GM19023 (cell line): ENCODE data around the gene CADM1.

Source experiments
- ATAC-seq: cut with Tn5 transposase; IDR thresholded peaks from one replicate; pipeline ENCODE4 v1.9.1; 2021; ENCODE audit warnings: mild to moderate bottlenecking, moderate library complexity; ENCODE audit not compliant: unreplicated experiment

Gene CADM1

DNA sequence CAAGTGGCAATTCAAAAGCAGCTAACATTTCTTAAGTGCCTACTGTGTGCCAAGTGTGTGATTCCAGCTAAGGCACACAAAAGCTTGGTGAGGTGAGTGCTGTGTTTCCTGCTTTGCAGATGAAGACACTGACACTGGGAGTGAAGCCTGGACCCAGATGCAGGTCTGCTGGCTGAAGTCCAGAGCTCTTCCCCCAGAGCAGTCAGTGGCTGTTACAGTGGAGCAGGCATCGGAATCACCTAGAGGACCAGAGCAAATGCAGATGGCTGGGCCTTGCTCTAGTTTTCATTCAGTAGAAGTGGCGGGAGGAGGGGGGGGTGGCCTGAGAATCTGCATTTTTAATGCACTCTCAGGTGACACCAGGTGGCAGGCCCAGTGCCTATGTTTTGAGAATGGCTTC is 342.3 kb downstream of the CADM1 start:
- ATAC-seq: no peak

DNA sequence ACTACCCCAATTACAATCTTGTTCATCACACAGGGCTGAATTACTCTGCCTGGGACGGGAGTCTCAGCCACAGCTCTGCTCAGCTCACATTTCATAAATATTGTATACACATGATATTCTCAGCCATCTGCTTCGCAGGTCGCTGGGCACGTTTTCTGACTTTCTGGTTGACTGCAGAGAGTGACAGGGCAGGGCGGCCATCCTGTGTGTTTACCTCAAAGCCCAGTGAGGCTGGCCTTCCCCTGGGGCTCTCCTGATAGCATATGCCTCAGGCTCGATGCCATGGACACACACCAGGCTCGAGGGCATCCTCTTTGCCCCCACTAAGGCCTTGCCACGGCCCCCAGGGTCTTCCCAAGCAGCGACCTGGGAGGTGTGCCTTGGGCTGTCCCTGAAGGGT is 345.0 kb downstream of the CADM1 start:
- ATAC-seq: no peak

DNA sequence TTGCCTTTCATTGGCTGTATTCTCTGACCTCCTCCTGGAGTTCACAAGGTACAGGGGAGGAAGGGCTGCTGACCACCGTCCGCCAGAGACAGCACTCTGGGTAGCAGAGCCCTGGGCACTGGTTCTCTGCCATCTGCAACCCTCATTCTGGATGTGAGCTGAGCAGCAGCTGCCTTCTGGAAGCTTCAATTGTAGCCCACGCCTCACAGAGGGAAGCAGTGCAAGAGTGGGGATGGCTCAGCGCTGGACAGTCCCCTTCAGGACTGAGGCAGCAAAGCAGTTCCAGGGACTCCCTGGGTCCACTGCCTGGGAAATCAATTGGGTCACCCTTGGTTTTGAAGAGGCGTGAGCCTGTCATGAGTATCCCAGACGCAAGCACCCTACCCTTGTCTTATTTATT is 346.2 kb downstream of the CADM1 start:
- no peak for ATAC-seq

DNA sequence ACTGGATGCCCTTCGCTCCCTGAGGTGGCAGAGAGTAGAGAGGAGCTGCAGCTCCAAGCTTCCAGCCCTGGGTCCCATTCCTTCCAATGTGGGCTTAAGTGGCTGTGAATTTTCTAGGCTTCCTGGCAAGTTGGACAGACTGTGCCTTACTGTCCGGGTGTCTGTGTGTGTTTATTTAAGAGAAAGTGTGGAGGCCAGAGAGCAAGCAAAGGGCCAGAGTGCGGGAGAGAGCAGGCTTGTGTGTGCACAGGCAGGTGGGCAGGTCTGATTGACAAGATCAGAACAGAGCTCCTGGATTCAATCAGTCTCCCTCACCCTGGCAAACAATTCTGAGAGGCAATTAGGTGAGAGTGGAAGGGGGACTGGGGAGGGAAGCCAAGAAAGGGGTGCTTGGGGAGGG is 347.0 kb downstream of the CADM1 start:
- ATAC-seq: no peak

DNA sequence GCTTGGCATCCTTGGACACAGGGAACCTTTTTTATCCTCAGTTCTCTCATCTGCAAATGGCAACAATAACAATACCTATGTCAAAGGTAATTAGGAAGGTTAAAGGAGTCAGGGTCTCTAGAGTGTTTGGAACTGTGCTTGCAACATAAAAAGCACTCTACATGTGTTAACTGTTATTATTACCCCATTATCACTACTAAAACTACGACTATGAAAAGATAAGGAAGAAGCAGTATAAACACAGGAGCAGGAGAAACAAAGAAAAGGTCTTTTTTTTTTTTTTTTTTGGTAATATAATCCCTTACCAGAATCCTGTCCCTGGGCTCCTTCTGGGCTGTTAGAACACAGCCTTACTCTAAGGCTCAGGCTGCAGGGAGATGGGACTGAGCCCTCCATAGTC is 348.2 kb downstream of the CADM1 start:
- no peak for ATAC-seq

DNA sequence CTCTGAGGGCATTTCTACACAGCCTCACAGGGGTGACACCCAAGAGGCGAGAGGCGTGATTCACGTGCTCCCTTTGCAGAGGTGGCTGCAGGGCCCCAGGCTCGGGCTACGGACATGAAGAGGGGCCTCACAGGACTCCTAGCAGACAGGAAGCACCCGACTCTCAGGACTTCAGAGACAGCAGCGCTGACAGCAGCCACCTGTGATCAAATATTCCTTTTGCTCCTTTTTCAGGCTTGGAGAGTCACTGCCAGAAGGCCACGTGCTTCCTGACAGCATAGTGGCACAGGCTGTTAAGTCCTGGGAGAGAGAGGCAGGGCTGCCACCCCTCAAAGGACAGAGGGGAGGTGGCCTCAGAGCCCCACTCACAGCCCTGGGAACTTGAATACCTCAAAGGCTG is 348.9 kb downstream of the CADM1 start:
- no peak for ATAC-seq

DNA sequence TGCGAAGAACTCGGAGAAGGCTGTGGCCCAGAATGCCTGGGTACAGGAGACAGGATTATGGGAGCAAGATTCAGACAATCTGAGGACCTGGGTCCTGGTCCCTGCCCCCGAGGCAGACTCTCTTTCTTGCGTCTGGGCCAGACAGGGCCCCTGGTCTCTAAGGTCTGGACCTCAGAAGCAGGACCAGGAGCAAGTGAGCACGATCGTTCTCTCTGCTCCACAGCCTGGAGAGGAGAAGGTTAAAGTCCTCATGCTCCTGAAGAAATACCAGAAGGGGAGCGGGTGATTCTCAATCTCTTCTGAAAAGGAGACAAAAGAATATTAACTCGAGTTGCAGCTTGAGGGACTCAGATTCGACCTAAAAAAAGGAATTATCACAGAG is 349.9 kb downstream of the CADM1 start:
- no peak for ATAC-seq

DNA sequence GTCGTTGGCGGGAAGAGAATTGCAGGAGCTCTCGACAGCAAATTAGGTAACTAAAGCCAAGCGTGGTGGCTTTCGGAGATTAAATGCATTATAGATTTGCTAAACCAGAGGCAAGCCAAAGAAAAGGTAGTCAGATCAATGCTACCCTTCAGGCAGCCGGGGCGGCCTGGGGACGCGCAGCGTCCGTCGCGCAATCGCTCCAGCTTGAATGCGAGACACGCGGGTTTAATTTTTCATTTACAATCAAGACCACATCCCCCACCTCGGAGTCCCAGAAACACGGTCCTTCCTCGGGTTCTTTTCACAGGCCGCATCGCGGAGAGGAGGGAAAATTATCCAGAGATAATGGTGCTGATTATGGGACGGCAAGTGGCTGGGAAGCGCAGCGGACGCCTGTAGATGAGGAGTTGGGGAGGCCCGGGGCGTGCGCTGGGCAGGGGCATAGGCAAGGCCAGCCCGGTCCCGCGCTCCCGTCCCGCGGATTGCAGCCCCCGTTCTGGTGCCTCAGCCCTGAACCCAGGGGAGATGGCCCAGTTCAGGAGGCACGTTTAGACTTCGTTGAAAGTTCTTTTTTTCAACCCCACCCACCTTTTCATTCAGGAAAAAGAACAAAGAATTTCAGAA is 350.4 kb downstream of the CADM1 start:
- no peak for ATAC-seq

DNA sequence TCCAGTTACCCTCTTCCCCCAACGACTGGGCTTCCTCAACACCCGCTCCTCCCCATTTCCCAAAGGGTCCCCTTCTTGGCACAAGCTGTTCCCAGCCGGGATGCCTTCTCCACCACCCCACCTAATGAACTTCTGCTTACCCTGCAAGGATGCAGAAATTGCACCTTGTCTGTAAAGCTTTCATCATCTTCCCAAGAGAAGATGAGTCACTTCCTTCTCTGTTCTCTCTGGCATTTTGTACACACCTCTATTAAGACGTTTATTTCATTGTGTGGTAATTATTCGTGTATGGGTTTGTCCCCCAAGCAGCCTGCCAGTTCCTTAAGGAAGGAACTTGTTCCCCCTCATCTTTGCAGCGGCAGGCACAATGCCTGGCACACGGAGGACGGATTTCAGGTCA is 351.1 kb downstream of the CADM1 start:
- no peak for ATAC-seq

DNA sequence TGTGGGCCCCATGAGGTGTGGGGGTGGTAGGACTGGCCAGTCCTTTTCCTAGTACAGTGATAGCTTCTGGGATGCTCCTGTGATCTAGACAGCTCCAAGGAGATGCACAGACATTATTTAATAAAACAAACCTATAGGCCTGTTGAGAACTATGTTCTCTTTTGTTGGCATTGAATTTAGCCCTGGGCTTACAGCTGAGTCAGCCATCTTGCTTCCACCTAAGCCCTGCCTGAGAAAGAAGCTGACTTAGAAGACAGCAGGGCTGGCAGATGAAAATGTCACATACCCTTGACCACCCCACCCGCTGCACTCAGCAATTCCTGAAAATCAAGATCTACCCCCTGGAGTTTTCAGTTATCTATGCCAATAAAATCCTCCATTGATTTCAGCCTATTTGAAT is 353.2 kb downstream of the CADM1 start:
- no peak for ATAC-seq

DNA sequence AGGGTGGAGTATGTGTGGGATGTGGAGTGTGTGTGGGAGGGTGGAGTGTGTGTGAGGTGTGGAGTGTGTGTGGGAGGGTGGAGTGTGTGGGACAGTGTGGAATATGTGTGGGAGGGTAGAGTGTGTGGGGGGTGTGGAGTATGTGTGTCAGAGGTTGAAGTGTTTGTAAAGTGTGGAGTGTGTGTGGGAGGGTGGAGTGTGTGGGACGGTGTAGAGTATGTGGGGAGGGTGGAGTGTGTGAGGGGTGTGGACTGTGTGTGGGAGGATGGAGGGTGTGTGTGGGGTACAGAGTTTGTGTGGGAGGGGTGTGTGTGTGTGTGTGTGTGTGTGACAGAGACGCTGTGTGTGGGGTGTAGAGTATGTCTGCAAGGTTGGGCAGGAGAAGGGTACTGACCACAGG is 355.5 kb downstream of the CADM1 start:
- ATAC-seq: no peak

DNA sequence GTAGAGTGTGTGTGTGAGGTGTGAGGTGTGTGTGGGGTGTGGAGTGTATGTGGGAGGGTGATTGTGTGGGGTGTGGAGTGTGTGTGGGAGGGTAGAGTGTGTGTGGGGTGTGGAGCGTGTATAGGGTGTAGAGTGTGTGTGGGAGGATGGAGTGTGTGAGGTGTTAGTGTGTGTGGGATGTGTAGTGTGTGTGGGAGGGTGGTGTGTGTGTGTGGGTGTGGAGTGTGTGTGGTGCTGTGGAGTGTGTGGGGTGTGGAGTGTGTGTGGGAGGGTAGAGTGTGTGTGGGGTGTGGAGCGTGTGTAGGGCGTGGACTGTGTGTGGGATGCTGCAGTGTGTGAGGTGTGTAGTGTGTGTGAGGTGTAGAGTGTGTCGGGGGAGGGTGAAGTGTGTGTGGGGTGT is 356.1 kb downstream of the CADM1 start:
- ATAC-seq: no peak

DNA sequence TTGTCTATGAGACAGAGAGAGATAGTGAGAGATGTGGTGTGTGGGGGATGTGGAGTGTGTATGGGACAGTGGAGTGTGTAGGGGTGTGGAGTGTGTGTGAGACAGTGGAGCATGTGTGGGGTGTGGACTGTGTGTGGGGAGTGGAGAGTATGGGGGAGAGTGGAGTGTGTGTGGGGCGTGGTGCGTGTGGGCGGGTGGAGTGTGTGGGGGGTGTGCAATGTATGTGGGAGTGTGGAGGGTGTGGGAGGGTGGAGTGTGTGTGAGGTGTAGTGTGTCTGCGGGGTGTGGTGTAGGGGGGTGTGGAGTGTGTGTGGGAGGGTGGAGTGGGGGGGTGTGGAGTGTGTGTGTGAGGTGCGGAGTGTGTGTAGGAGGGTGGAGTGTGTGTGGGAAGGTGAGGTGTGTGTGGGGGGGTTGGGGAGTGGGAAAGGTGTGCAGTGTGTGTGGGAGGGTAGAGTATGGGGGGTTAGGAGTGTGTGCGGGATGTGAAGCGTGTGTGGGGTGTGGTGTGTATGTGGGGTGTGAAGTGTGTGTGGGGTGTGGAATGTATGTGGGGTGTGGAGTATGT is 356.9 kb downstream of the CADM1 start:
- no peak for ATAC-seq

DNA sequence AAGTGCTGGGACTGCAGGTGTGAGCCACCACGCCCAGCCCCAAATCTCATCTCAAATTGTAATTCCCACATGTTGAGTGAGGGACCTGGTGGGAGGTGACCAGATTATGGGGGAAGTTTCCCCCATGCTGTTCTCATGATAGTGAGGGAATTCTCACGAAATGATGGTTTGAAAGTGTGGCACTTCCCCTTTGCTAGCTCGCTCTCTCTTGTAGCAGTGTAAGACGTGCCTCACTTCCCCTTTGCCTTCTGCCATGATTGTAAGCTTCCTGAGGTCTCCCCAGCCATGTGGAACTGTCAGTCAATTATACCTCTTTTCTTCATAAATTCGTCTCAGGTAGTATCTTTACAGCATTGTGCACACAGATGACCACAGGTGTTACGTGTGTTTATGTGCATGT is 357.8 kb downstream of the CADM1 start:
- no peak for ATAC-seq

DNA sequence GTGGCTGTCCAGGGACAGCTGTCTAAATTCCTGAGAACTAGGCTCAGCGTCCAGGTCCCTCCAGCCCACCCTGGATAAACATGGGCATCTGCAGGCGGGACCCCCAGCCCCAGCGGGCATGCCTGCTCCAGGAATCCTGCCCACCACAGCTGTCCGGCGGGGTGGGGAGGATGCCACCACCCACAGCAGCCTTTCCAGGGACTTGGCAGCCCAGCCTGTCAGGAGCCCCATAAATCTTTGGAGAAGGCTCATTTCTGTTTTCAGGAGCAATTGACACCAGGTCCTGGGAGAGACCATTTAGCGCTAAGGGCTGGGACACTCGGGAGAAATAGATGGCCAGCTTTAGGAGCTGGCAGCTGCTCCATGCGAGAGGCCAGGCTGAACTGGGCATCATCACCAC is 358.9 kb downstream of the CADM1 start:
- ATAC-seq: no peak

DNA sequence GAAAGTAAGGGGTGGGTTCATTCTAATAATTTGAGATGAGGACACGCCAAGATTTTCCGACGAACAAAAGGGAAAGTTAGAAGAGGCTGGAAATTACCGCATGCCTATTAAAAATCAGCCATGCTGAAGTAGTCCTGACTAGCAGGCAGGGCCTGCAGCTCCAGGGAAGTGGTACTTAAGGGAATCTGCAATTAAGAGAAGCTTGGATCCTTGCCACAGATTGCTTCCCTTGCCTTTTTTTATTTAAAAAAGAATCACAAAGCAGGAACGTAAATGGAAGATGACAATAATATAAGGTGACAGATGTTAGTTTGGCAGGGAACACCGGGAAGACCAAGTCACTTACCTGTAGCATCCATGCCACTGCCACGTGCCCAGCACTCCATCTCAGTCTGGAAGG is 359.3 kb downstream of the CADM1 start:
- no peak for ATAC-seq

DNA sequence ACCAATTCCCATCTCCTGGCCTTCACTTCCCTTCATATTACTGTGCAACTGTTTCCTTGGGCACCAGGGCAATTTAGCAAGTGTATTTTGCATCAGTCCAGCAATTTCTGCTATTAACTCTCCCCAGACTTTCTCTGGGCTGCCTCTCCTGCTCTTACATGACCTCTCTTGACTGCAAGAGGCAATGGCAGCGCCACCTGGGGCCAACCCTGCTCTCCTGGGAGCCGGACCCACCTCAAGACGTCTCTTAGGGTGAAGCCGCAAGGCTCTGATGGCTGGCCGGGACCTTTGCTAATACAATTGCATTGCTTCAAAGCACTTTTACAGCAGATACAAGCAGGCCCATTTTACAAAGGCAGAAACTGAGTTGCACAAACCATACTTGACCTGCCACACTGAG is 360.2 kb downstream of the CADM1 start:
- ATAC-seq: no peak

DNA sequence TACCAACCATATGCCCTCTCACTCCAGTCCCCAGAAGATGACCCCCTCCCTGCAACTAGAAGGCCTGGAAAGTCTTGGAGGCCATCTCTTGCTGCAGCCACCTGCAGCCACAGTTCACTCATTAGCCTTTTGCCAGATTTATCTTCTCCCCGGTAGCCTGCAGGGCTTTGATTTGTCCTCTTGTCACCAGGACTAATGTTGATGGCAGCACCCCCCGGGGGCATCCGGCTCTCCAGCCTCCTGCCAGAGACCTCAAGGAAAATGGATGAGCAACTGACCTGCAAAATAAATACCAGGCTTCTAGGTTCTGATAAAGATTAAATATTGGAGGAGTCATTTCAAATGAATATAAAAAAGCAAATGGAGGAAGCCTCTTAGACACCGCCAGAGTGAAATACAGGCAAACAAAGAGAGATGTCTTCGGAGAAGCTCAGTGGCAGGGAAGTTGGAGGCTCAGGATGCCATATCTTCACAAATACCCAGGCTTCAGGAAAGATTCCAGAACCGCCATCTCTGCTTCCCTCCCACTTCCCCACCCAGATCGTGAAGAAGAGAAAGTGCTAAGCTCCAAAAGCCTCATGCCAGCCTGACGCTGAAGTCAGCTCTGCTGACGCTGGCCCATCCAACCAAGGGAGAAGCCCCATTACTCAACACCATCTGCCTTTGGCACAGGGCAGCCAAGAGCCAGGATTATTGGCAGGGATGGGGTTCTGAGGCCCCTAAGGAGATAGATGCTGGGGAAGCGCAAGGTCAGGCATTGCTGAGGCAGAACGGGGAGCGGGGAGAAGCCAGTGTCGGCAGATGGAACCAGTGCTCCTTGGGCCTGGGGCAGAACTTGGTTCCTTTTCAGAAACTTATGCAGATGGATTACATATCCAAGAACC is 362.7 kb downstream of the CADM1 start:
- ATAC-seq: no peak

DNA sequence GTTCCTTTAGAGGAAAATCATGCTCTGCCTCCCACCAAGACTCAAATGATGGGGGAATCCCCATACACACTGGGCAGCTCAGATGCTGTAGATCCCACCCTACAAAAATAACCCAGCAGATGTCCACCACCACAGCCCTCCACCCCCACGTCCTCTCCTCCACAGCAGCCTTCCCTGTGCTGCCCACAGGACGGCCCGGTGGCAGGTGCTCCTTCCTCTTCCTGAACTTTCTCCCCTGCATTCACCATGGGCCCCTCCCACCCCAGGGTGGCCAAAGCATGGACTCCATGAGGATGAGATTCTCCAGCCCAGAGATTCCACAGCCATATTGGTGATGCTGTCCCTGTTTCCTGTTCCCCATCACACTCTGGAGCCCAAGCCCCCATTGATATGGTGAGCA is 368.3 kb downstream of the CADM1 start:
- no peak for ATAC-seq

DNA sequence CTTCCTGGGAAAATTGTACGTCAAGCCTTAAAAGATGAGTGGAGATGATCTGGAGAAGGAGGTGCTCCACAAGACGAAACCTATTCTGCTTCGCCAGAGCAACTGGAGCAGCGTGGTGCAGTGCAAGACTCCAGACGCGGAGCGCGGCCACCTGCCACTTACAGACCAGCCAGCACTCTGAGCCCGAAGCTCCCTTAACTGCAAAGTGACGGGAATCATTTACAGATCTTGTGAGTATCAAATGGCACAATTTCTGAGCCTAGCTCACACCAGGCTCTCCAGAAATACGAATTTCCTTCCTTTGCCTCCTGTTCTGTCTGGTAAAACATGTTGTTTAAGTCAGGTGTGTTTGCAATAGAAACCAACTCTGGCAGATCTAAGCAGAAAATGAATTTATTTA is 369.3 kb downstream of the CADM1 start:
- ATAC-seq: no peak

DNA sequence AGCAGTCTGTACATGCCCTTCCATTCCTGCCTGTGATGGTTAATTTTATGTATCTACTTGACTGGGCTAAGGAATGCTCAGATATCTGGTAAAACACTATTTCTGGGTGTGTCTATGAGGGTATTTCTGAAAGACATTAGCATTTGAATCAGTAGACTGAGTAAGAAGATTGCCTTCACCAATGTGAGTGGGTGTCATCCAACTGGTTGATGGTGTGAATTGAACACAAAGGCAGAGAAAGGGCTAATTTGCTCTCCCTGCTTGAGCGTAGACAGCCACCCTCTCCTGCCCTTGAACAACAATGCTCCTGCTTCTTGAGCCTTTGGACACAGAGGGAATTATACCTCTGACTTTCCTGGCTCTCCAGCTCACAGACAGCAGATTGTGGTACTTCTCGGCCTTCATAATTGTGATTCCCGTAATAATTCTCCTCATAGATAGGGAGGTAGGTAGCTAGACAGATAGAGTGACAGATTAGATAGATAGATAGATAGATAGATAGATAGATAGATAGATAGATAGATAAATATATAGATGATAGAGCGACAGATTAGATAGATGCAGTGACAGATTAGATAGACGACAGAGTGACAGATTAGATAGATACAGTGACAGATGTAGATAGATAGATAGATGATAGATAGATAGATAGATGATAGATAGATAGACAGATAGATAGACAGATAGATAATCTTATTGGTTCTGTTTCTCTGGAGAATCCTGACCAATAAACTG is 370.6 kb downstream of the CADM1 start:
- ATAC-seq: no peak
